ENCODE results near the gene RNF220.

DNA sequence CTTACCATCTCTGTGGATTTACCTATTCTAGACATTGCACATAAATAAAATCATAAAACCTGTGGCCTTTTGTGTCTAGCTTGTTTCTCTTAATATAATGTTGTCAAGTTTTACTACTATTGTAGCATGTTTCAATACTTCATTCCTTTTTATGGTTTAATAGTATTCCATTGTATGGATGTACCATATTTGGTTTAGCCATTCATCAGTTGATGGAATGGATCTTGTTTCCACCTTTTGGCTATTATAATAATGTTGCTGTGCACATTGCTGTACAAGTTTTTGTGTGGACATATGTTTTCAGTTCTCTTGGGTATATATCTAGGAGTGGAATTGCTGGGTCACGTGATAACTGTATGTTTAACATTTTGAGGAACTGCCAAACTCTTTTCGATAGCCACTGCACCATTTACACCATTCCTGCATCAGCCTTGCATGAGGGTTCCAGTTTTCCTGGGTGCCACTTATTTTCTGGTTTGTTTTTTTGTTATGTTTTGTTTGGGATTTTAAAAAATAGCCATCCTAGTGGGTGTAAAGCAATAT, 66.9 kb downstream of the RNF220 start:
- TF ChIP-seq POLR2A (IDR thresholded peaks at IDR 0.05) = no peak
- TF ChIP-seq, protein P1, sequence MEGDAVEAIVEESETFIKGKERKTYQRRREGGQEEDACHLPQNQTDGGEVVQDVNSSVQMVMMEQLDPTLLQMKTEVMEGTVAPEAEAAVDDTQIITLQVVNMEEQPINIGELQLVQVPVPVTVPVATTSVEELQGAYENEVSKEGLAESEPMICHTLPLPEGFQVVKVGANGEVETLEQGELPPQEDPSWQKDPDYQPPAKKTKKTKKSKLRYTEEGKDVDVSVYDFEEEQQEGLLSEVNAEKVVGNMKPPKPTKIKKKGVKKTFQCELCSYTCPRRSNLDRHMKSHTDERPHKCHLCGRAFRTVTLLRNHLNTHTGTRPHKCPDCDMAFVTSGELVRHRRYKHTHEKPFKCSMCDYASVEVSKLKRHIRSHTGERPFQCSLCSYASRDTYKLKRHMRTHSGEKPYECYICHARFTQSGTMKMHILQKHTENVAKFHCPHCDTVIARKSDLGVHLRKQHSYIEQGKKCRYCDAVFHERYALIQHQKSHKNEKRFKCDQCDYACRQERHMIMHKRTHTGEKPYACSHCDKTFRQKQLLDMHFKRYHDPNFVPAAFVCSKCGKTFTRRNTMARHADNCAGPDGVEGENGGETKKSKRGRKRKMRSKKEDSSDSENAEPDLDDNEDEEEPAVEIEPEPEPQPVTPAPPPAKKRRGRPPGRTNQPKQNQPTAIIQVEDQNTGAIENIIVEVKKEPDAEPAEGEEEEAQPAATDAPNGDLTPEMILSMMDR (IDR thresholded peaks at IDR 0.05) = no peak
- TF ChIP-seq EP300 (IDR thresholded peaks at IDR 0.05) = no peak
- no peak for TF ChIP-seq POLR2AphosphoS5 (IDR thresholded peaks at IDR 0.05)
